WERI-Rb-1 (cell line): Measurements from ENCODE around the gene ARHGAP29.

Experiments used
- DNase-seq: peaks from one replicate; pipeline ENCODE4 v3.0.0-alpha.2; 2020
- H3K27ac ChIP-seq: fragments of 250-450 bp; sonication (Bioruptor Pico); 2 replicates; pipeline ENCODE4 v1.5.1; 2020; ENCODE audit warnings: mild to moderate bottlenecking, moderate library complexity
- H3K27me3 ChIP-seq: fragments of 250-450 bp; sonication (Bioruptor Pico); 2 replicates; pipeline ENCODE4 v1.5.1; 2021; ENCODE audit warnings: mild to moderate bottlenecking, low read depth, moderate library complexity; ENCODE audit not compliant: insufficient read depth, severe bottlenecking
- H3K36me3 ChIP-seq: fragments of 250-450 bp; sonication (Bioruptor Pico); 2 replicates; pipeline ENCODE4 v1.5.1; 2020; ENCODE audit warnings: mild to moderate bottlenecking, moderate library complexity
- H3K4me3 ChIP-seq: 2 replicates; pipeline ENCODE4 v1.5.1; 2011; ENCODE audit warnings: low read depth, mild to moderate bottlenecking, control low read depth, low read length
- H3K9me3 ChIP-seq: fragments of 250-450 bp; sonication (Bioruptor Pico); 2 replicates; pipeline ENCODE4 v1.5.1; 2021; ENCODE audit warnings: mild to moderate bottlenecking, moderate library complexity; ENCODE audit not compliant: severe bottlenecking
- CTCF ChIP-seq: IDR thresholded peaks from 2 replicates; pipeline ENCODE4 v1.5.1; 2011; ENCODE audit warnings: low read depth, mild to moderate bottlenecking, control low read depth, inconsistent platforms, low read length

ARHGAP29 gene

GRCh38 chr1:94245747-94246438, 8.5 kb upstream of the ARHGAP29 start:
- Histone ChIP-seq H3K27me3 (no peaks in the 10 kb centered on the region), H3K36me3 (no peaks in the 10 kb centered on the region), H3K9me3 (peaks cover 2% of the 10 kb centered on the region), H3K27ac (no peak overlapping the region), H3K4me3 (no peak overlapping the region)
- no peak for TF ChIP-seq CTCF
- no peak for DNase-seq

GRCh38 chr1:94244816-94245215, 7.4 kb upstream of the ARHGAP29 start:
- no peak overlapping the region for H3K27ac ChIP-seq
- no peaks in the 10 kb centered on the region for H3K27me3 ChIP-seq
- H3K36me3 ChIP-seq = no peaks in the 10 kb centered on the region
- TF ChIP-seq CTCF = no peak
- no peak overlapping the region for H3K4me3 ChIP-seq
- H3K9me3 ChIP-seq = peaks cover 2% of the 10 kb centered on the region
- DNase-seq = no peak

GRCh38 chr1:94243665-94244064, 6.3 kb upstream of the ARHGAP29 start:
- Histone ChIP-seq H3K9me3 (peaks cover 2% of the 10 kb centered on the region), H3K36me3 (no peaks in the 10 kb centered on the region), H3K27ac (no peak overlapping the region), H3K27me3 (no peaks in the 10 kb centered on the region), H3K4me3 (no peak overlapping the region)
- TF ChIP-seq CTCF = no peak
- DNase-seq = no peak

DNA sequence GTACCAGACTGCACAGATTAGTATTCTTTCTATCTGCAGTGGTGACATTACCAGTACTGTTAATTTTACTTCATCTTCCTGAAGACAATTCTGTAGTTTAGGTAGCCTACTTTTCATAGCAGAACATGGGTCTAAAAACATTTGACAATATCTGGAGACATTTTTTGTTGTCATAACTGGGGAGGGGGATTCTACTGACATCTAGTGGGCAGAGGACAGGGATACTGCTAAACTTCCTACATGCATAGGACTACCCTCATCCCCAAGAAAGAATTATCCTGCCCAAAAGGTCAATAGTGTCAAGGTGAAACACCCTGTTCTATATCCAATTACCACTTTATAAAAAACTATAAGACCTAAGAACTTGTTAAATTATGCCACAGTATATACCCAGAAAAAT, 3.4 kb upstream of the ARHGAP29 start:
- H3K27me3 ChIP-seq = no peaks in the 10 kb centered on the region
- TF ChIP-seq CTCF = peak; percentile 74
- H3K9me3 ChIP-seq = peaks cover 2% of the 10 kb centered on the region
- H3K4me3 ChIP-seq = no peak overlapping the region
- DNase-seq = peak; percentile 30
- H3K36me3 ChIP-seq = no peaks in the 10 kb centered on the region
- H3K27ac ChIP-seq = no peak overlapping the region

DNA sequence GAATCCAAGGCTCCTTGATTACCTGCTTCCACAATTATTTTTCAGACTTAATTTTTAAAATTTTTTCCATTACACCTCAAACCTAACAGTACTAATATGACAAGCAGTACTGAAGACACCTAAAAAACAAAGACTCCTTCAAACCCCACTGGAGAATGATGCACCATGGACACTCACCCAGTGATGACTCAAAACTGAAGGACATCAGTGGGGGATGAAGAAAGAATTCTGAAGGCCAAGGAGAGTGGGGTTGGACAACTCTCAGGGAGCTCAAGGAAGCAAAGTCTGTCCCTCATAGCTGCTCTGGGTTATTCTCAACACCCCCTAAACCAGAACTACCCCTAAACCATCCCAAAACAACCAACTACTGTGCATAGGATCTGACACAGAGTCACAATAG, 2.4 kb upstream of the ARHGAP29 start:
- Histone ChIP-seq H3K4me3 (no peak overlapping the region), H3K9me3 (peaks cover 2% of the 10 kb centered on the region), H3K36me3 (no peaks in the 10 kb centered on the region), H3K27ac (no peak overlapping the region), H3K27me3 (no peaks in the 10 kb centered on the region)
- no peak for TF ChIP-seq CTCF
- DNase-seq = no peak

- TF ChIP-seq CTCF = no peak
- Histone ChIP-seq H3K36me3 (no peaks in the 10 kb centered on the region), H3K27me3 (no peaks in the 10 kb centered on the region), H3K9me3 (peaks cover 2% of the 10 kb centered on the region), H3K4me3 (no peak overlapping the region), H3K27ac (no peak overlapping the region)
- no peak for DNase-seq
Measured at GRCh38 chr1:94239051-94239450, 1.7 kb upstream of the ARHGAP29 start.
